Measurements from ENCODE around the gene PTGFRN.

Gene PTGFRN

DNA sequence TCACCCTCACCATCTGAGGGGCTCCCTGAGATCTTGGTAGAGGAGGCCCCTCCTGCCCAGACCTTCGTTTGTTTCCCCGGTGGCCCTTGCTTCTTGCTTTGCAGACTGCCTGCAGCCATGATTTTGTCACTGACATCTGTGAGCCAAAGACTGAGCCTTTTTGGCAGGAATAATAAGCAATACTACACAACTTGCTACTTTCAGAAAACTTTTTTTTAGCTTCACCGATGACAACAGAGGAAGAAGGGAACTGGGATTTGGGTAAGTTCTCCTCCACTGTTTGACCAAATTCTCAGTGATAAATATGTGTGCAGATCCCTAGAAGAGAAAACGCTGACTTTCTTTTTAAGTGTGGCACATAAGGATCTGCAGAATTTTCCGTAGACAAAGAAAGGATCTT lies 80.1 kb downstream of the PTGFRN start:
- H3K4me1 ChIP-seq (ENCODE audit: control extremely low read depth in 1 of 4, control insufficient read depth in 4 of 4, insufficient read depth in 4 of 4, low read length in 3 of 4), result peaks cover 2 to 27% (median 18%) of the 10 kb centered on the region in 4 experiments
- no peak for DNase-seq
- ChIA-PET CTCF (interaction anchor here (1.0 kb wide), 1 partner anchor 55 kb away, joined by 3 read pairs; no protein-coding TSS in a partner anchor), POLR2A (no interaction called here)
- no peaks in the 10 kb centered on the region for H3K36me3 ChIP-seq (ENCODE audit: control insufficient read depth in 4 of 4, insufficient read depth in 4 of 4, low read length in 3 of 4)
- no peaks in the 10 kb centered on the region for H3K9me3 ChIP-seq (ENCODE audit: control extremely low read depth in 1 of 5, control insufficient read depth in 4 of 5, insufficient read depth in 2 of 5, low read depth in 1 of 5, low read length in 4 of 5)
- H3K27me3 ChIP-seq (replicated peaks in 2 of 5; ENCODE audit: control insufficient read depth in 4 of 5, insufficient read depth in 5 of 5, low read length in 4 of 5), result no peaks in the 10 kb centered on the region
- 85% methylated on average over 4 of the region's 5 CpGs for WGBS (ENCODE audit: insufficient coverage)
- no peak overlapping the region for H3K27ac ChIP-seq (ENCODE audit: insufficient read depth in 1 of 2, low read depth in 1 of 2, low read length in 2 of 2, poor library complexity in 1 of 2, severe bottlenecking in 2 of 2)
- no peak overlapping the region for H3K4me3 ChIP-seq (ENCODE audit: control insufficient read depth in 1 of 7, extremely low read depth in 1 of 7, insufficient read depth in 4 of 7, low read depth in 2 of 7, low read length in 6 of 7)

DNA sequence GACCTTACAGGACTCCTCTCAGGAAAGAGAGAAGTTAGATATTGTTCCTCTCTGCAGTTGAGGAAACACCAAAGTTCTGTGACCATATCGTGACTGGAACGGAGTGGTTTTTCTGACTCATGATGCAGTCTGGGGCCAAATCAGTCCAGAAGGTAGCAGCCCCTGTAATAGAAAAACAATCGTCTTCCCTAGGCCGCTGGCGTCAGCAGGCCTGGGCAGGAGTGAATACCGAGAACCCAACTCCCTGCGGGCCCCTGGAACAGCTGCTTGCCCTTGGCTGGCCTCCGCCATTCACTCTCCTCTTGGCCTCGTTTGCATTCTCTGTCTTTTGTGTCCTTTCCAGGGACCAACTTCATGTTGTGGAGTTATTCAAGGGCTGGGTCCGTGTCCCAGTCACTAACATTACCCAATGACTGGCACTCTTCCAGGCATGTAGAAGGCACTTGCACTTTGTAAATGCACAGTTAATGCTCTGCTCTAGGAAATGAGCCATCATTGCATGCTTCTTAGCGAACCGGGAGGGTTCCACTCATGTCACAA lies 81.0 kb downstream of the PTGFRN start:
- peak in 2 of 3 donors; percentile 41 to 46 for DNase-seq
- Histone ChIP-seq H3K27me3 (replicated peaks in 2 of 5; ENCODE audit: control insufficient read depth in 4 of 5, insufficient read depth in 5 of 5, low read length in 4 of 5) (no peaks in the 10 kb centered on the region), H3K36me3 (ENCODE audit: control insufficient read depth in 4 of 4, insufficient read depth in 4 of 4, low read length in 3 of 4) (no peaks in the 10 kb centered on the region), H3K4me3 (ENCODE audit: control insufficient read depth in 1 of 7, extremely low read depth in 1 of 7, insufficient read depth in 4 of 7, low read depth in 2 of 7, low read length in 6 of 7) (no peak overlapping the region), H3K27ac (ENCODE audit: insufficient read depth in 1 of 2, low read depth in 1 of 2, low read length in 2 of 2, poor library complexity in 1 of 2, severe bottlenecking in 2 of 2) (no peak overlapping the region), H3K9me3 (ENCODE audit: control extremely low read depth in 1 of 5, control insufficient read depth in 4 of 5, insufficient read depth in 2 of 5, low read depth in 1 of 5, low read length in 4 of 5) (no peaks in the 10 kb centered on the region), H3K4me1 (ENCODE audit: control extremely low read depth in 1 of 4, control insufficient read depth in 4 of 4, insufficient read depth in 4 of 4, low read length in 3 of 4) (peaks cover 2 to 27% (median 18%) of the 10 kb centered on the region in 4 experiments)
- 96% methylated on average over 10 of the region's 12 CpGs for WGBS (ENCODE audit: insufficient coverage)
- ChIA-PET POLR2A (no interaction called here), CTCF (no interaction called here)

DNA sequence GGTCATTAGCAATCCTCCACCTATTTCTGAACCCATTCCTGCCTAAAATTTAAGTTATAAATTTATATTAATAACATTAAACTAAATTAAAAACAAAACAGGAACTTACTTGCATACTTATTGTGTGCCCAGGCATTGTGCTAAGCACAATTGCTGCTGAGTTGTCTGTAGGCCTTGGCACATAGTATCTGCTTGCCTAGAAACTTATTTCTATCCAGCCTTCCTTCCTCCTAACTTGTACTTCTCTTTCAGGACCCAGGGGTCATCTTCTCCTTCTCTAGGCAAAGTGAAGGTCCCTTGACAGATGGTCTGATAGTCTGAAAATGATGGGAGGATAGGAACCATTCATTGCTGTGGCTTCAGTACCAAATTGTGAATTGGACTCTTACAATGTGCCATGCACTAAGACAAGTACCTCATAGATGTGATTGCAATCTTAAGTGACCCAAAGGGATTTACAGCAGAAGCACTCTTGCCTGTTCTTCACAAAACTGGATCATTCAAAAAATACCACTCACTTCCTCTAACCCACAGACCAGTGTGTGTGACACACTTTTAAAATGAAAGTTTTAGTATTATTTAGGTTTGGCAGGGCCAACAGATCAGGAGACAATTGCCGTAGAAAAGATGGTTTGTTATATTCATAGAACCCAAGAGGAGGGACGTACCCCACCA lies 81.6 kb downstream of the PTGFRN start:
- no peak for DNase-seq
- CTCF ChIA-PET, result no interaction called here
- Histone ChIP-seq H3K9me3 (ENCODE audit: control extremely low read depth in 1 of 5, control insufficient read depth in 4 of 5, insufficient read depth in 2 of 5, low read depth in 1 of 5, low read length in 4 of 5) (no peaks in the 10 kb centered on the region), H3K4me3 (ENCODE audit: control insufficient read depth in 1 of 7, extremely low read depth in 1 of 7, insufficient read depth in 4 of 7, low read depth in 2 of 7, low read length in 6 of 7) (no peak overlapping the region), H3K4me1 (ENCODE audit: control extremely low read depth in 1 of 4, control insufficient read depth in 4 of 4, insufficient read depth in 4 of 4, low read length in 3 of 4) (peaks cover 0 to 24% (median 14%) of the 10 kb centered on the region in 4 experiments), H3K27ac (ENCODE audit: insufficient read depth in 1 of 2, low read depth in 1 of 2, low read length in 2 of 2, poor library complexity in 1 of 2, severe bottlenecking in 2 of 2) (no peak overlapping the region), H3K36me3 (ENCODE audit: control insufficient read depth in 4 of 4, insufficient read depth in 4 of 4, low read length in 3 of 4) (no peaks in the 10 kb centered on the region), H3K27me3 (replicated peaks in 2 of 5; ENCODE audit: control insufficient read depth in 4 of 5, insufficient read depth in 5 of 5, low read length in 4 of 5) (no peaks in the 10 kb centered on the region)
- WGBS (ENCODE audit: insufficient coverage), result 85% methylated on average over 2 of the region's 2 CpGs
- POLR2A ChIA-PET, result no interaction called here

DNA sequence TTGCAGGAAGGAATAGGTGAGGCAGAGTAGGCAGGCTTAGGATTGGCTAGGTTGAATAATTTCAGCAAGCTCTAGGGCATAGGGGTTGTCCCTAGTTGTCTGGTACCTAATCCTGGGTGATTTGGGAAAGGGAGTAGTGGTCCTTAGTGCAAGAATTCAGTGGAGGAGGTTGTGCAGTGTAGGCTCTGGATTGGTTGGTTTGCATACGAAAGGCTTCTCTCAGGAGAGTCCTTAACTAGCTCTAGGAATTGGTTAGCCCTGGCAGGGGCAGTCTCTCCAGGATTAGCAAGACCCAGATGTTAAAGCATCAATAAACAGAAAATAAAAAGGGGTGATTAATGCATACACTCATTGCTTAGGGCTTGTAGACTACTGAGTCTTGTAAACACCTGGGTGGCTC lies 82.2 kb downstream of the PTGFRN start:
- H3K4me3 ChIP-seq (ENCODE audit: control insufficient read depth in 1 of 7, extremely low read depth in 1 of 7, insufficient read depth in 4 of 7, low read depth in 2 of 7, low read length in 6 of 7), result no peak overlapping the region
- H3K27me3 ChIP-seq (replicated peaks in 2 of 5; ENCODE audit: control insufficient read depth in 4 of 5, insufficient read depth in 5 of 5, low read length in 4 of 5), result no peaks in the 10 kb centered on the region
- POLR2A ChIA-PET, result no interaction called here
- CTCF ChIA-PET, result no interaction called here
- H3K27ac ChIP-seq (ENCODE audit: insufficient read depth in 1 of 2, low read depth in 1 of 2, low read length in 2 of 2, poor library complexity in 1 of 2, severe bottlenecking in 2 of 2), result no peak overlapping the region
- H3K9me3 ChIP-seq (ENCODE audit: control extremely low read depth in 1 of 5, control insufficient read depth in 4 of 5, insufficient read depth in 2 of 5, low read depth in 1 of 5, low read length in 4 of 5), result no peaks in the 10 kb centered on the region
- WGBS (ENCODE audit: insufficient coverage), result 100% methylated on average over 1 of the region's 1 CpG
- DNase-seq, result no peak
- H3K36me3 ChIP-seq (ENCODE audit: control insufficient read depth in 4 of 4, insufficient read depth in 4 of 4, low read length in 3 of 4), result no peaks in the 10 kb centered on the region
- peaks cover 0 to 18% (median 10%) of the 10 kb centered on the region in 4 experiments for H3K4me1 ChIP-seq (ENCODE audit: control extremely low read depth in 1 of 4, control insufficient read depth in 4 of 4, insufficient read depth in 4 of 4, low read length in 3 of 4)

DNA sequence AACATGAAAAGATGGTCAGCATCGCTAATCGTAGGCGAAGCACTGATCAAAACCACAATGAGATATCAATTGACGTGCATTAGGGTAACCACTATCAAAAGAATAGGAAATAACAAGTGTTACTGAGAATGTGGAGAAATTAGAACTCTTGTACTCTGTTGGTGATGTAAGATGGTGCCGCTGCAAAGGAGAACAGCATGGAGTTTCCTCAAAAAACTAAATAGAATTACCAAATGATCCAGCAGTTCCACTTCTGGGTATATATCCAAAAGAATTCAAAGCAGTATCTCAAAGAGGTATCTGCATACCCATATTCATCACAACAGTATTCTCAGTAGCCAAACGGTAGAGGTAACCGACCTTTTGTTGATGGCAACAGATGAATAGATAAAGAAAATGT lies 83.6 kb downstream of the PTGFRN start:
- WGBS (ENCODE audit: insufficient coverage), result 100% methylated on average over 1 of the region's 7 CpGs
- Histone ChIP-seq H3K9me3 (ENCODE audit: control extremely low read depth in 1 of 5, control insufficient read depth in 4 of 5, insufficient read depth in 2 of 5, low read depth in 1 of 5, low read length in 4 of 5) (no peaks in the 10 kb centered on the region), H3K4me3 (ENCODE audit: control insufficient read depth in 1 of 7, extremely low read depth in 1 of 7, insufficient read depth in 4 of 7, low read depth in 2 of 7, low read length in 6 of 7) (no peak overlapping the region), H3K27me3 (replicated peaks in 2 of 5; ENCODE audit: control insufficient read depth in 4 of 5, insufficient read depth in 5 of 5, low read length in 4 of 5) (no peaks in the 10 kb centered on the region), H3K4me1 (ENCODE audit: control extremely low read depth in 1 of 4, control insufficient read depth in 4 of 4, insufficient read depth in 4 of 4, low read length in 3 of 4) (peaks cover 0 to 14% (median 2%) of the 10 kb centered on the region in 4 experiments), H3K36me3 (ENCODE audit: control insufficient read depth in 4 of 4, insufficient read depth in 4 of 4, low read length in 3 of 4) (no peaks in the 10 kb centered on the region), H3K27ac (ENCODE audit: insufficient read depth in 1 of 2, low read depth in 1 of 2, low read length in 2 of 2, poor library complexity in 1 of 2, severe bottlenecking in 2 of 2) (no peak overlapping the region)
- DNase-seq, result no peak
- CTCF ChIA-PET, result no interaction called here
- POLR2A ChIA-PET, result no interaction called here

GRCh38 chr1:116994411-116994810 lies 84.7 kb downstream of the PTGFRN start:
- no peaks in the 10 kb centered on the region for H3K27me3 ChIP-seq (replicated peaks in 2 of 5; ENCODE audit: control insufficient read depth in 4 of 5, insufficient read depth in 5 of 5, low read length in 4 of 5)
- no peak overlapping the region for H3K4me3 ChIP-seq (ENCODE audit: control insufficient read depth in 1 of 7, extremely low read depth in 1 of 7, insufficient read depth in 4 of 7, low read depth in 2 of 7, low read length in 6 of 7)
- no peaks in the 10 kb centered on the region for H3K36me3 ChIP-seq (ENCODE audit: control insufficient read depth in 4 of 4, insufficient read depth in 4 of 4, low read length in 3 of 4)
- ChIA-PET POLR2A (no interaction called here), CTCF (no interaction called here)
- WGBS (ENCODE audit: insufficient coverage), result no CpG with 5 or more reads among the region's 2 CpGs
- H3K27ac ChIP-seq (ENCODE audit: insufficient read depth in 1 of 2, low read depth in 1 of 2, low read length in 2 of 2, poor library complexity in 1 of 2, severe bottlenecking in 2 of 2), result no peak overlapping the region
- DNase-seq, result no peak
- peaks cover 0 to 14% (median 2%) of the 10 kb centered on the region in 4 experiments for H3K4me1 ChIP-seq (ENCODE audit: control extremely low read depth in 1 of 4, control insufficient read depth in 4 of 4, insufficient read depth in 4 of 4, low read length in 3 of 4)
- no peaks in the 10 kb centered on the region for H3K9me3 ChIP-seq (ENCODE audit: control extremely low read depth in 1 of 5, control insufficient read depth in 4 of 5, insufficient read depth in 2 of 5, low read depth in 1 of 5, low read length in 4 of 5)

DNA sequence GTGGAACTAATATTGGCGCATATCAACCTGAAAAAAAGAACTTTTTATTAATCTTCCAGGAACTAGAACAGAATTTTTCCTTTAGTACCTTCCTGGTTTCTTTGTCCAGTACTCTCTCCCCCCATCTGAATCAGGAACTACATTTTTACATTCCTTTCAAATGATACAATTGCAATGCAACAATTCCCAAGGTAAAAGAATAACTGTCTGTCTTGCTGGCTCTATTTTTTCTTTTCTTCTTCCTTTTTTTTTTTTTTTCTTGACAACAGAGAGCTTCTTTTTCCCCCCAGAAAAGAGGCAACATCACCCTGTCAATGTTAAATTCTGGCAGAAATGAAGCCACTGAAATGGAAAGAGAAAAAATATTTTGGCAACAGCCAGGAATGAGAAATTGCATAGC lies 87.3 kb downstream of the PTGFRN start:
- ChIA-PET CTCF (interaction anchor here (0.8 kb wide), 1 partner anchor 11 kb away, joined by 3 read pairs; no protein-coding TSS in a partner anchor), POLR2A (no interaction called here)
- WGBS (ENCODE audit: insufficient coverage), result 100% methylated on average over 1 of the region's 1 CpG
- H3K27me3 ChIP-seq (replicated peaks in 2 of 5; ENCODE audit: control insufficient read depth in 4 of 5, insufficient read depth in 5 of 5, low read length in 4 of 5), result no peaks in the 10 kb centered on the region
- no peaks in the 10 kb centered on the region for H3K9me3 ChIP-seq (ENCODE audit: control extremely low read depth in 1 of 5, control insufficient read depth in 4 of 5, insufficient read depth in 2 of 5, low read depth in 1 of 5, low read length in 4 of 5)
- H3K4me1 ChIP-seq (ENCODE audit: control extremely low read depth in 1 of 4, control insufficient read depth in 4 of 4, insufficient read depth in 4 of 4, low read length in 3 of 4), result peaks cover 0 to 24% (median 8%) of the 10 kb centered on the region in 4 experiments
- H3K27ac ChIP-seq (ENCODE audit: insufficient read depth in 1 of 2, low read depth in 1 of 2, low read length in 2 of 2, poor library complexity in 1 of 2, severe bottlenecking in 2 of 2), result no peak overlapping the region
- no peaks in the 10 kb centered on the region for H3K36me3 ChIP-seq (ENCODE audit: control insufficient read depth in 4 of 4, insufficient read depth in 4 of 4, low read length in 3 of 4)
- DNase-seq, result no peak
- no peak overlapping the region for H3K4me3 ChIP-seq (ENCODE audit: control insufficient read depth in 1 of 7, extremely low read depth in 1 of 7, insufficient read depth in 4 of 7, low read depth in 2 of 7, low read length in 6 of 7)

Data from common myeloid progenitor, CD34-positive (primary cell).